HuH-7.5 (cell line): ENCODE measurements around the gene KCNK7.

Source experiments
- DNase-seq: peaks from one replicate; pipeline ENCODE4 v3.0.0; 2011; ENCODE audit warnings: low spot score

The KCNK7 gene

DNA sequence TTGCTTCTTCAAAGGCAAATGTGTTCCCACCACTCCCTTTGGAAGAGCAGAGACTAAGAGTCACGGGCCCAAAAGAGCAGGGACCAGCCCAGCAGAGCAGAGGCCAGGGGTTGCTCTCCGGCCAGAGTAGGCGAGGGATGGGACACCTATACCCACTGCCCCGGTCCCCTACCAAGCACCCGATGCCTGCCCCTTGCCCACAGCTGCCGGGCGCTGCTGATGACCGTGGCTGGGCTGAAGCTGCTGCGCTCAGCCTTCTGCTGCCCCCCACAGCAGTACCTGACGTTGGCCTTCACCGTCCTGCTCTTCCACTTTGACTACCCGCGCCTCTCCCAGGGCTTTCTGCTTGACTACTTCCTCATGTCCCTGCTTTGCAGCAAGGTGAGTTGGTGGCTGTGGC is 31.6 kb upstream of the KCNK7 start:
- no peak for DNase-seq

DNA sequence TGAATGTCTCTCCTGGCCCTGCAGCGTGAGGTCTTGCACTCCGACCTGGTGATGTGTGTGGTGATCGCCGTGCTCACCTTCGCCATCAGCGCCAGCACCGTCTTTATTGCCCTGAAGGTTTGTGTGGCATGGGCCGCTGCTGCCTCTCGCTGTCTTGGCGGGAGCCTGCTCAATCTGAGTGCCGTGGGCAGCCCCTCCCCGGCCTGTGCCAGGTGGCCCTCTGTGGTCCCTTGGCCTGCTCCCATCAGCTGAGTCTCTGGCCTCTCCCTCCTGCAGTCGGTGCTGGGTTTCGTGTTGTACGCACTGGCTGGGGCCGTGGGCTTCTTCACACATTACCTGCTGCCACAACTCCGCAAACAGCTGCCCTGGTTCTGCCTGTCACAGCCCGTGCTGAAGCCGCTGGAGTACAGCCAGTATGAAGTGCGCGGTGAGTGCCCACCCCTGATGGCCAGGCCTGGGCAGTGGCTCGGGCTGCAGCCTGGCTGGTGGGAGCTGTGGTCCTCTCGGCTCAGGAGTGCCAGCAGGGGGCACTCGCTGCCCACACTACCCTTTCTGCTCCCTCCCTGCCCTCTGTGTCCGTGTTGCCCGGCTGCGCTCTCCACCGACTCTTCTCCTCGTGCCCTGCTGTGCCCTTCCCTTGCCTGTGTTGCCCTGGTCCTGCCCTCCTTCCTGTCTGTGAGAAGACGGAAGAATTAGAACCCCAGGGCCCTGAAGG is 30.2 kb upstream of the KCNK7 start:
- DNase-seq, result no peak

DNA sequence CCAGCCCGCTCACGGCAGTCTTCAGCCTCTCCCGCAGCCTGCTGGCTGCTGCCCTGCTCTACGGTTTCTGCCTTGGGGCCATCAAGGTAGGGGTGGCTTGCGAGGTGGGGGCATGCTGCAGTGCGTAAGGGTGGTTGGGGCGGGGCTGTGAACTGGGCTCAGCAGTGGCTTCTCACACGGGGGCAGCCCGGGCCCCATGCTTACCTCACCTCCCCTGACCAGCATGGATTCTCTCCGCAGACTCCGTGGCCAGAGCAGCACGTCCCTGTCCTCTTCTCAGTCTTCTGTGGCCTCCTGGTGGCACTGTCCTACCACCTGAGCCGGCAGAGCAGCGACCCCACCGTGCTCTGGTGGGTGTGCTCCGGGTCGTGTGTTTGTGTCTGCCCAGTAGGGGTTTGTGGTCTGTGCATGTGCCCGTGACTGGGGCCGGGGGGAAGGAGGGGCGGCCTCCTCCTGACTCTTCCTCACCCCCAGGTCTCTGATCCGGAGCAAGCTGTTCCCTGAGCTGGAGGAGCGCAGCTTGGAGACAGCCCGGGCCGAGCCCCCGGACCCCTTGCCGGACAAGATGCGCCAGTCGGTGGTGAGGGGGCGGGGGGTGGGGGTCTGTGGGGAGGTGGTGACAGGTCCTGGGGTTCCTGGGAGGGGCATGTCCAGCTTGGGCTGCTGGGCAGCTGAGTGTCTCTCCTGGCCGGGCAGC is 29.5 kb upstream of the KCNK7 start:
- no peak for DNase-seq

DNA sequence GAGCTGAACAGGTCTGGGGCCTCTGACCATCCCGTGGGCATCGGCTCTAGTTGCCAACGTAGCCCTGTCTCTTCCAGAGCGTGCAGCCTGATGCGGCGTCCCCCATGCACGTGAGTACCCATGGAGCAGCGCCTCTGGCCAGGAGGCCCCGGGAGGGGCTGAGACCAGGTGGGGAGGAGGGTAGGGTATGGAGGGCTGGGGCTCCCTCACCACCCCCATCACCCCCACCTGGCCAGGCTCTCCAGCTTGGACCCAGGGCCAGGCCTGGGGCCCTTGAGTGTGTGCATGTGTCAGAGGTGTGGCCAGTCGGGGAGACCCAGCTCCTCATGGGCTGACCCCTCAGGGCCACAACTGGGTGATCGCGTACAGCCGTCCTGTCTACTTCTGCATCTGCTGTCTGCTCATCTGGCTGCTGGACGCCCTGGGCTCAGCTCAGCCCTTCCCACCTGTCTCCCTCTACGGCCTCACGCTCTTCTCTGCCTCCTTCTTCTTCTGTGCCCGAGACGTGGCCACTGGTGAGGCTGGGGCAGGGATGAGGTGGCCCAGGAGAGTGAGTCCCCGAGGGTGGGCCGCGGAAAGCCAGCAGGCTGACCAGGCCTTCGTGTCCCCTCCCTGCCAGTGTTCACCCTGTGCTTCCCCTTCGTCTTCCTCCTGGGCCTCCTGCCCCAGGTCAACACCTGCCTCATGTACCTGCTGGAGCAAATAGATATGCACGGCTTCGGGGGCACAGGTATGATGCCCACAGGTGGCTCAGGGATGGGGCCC is 28.4 kb upstream of the KCNK7 start:
- DNase-seq, result no peak

DNA sequence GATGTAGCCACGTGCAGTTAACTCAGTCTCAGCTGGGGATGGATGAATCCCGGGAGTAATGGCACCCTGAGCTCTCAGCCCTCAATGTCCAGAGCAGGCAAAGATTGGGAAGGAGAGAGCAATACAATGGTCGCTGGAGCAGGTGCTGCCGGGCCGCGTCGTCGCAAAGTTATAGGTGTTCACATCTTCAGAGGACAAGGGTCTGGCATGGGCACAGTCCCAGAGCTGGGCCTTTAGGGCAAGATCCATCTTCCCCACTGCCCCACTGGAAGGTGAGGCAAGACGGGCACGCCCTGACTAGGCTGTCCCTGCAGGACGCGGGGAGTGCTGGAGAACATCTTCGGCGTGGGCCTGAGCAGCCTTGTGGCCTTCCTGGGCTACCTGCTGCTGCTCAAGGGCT is 27.6 kb upstream of the KCNK7 start:
- DNase-seq, result no peak

DNA sequence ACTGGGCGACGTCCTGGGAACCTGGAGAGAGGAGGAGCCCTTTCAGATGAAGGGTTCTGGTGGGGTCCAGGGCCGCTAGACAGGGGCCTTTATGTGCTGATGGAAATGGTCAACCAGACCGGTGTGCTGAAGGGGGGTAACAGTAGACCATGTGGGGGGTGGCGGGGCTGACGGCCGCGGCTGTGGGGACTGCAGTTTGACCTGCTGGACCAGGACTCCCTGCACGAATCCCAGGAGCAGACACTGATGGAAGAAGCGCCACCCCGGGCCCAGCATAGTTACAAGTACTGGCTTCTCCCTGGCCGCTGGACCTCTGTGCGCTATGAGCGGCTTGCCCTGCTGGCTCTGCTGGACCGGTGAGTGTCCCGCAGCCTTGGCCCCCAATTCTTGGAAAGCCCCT is 26.4 kb upstream of the KCNK7 start:
- no peak for DNase-seq

DNA sequence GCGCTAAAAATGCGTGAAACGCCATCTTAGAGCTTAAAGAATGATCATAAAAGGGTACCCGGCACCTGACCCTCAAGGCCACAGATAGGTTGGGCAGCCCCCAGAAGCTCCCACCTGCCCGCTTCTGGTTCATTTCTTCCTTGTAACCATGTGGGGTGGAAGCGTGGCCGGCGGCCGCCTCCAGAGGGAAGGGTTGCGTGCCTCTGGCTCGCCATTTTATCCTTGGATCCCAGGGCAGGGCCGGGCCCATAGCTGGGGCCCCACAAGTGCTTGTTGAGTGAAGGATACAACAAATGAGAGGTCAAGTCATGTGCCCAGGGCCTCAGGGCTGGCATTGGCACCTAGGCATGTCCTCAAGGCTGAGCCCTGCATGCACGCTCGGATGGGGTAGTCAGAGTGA is 25.9 kb upstream of the KCNK7 start:
- DNase-seq, result no peak

DNA sequence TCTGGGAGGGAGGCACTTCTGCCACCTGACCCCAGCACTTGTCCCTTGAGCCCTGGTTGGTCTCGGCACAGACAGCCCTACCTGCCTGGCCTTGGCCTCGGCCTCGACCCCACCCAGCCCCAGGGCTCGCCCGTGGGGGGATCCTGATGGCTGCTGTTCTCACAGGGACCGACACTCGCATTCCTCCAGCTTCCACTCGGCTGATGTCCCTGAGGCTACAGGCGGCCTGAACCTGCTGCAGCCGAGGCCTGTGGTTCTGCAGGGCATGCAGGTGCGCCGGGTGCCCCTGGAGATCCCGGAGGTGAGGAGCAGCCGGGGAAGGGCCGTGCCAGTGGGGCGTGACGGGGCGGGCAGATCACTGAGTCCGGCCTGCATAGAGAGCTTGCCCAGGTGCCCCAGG is 25.1 kb upstream of the KCNK7 start:
- no peak for DNase-seq

DNA sequence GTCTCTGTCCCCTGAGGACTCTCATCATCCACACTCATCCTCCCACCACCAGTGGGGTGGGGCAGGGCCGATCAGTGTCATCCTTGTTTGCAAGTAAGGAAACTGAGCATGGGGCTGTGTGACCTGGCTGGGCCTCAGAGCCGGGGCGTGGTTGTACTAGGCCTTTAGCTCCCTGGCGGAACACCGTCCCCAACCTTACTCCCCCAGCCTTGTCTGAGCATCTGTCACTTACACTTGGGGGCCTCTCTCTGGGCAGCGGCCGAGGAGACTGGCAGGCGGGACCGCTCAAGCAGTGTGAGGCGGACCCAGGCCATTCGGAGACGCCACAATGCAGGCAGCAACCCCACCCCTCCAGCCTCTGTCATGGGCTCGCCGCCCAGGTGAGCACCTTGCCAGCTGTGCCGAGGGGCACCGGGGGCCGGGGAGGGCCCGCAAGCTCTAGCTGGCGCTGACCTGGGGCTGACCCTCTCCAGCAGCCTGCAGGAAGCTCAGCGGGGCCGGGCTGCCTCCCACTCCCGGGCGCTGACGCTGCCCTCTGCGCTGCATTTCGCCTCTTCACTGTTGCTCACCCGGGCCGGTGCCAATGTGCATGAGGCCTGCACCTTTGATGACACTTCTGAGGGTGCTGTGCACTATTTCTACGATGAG is 23.8 kb upstream of the KCNK7 start:
- no peak for DNase-seq

DNA sequence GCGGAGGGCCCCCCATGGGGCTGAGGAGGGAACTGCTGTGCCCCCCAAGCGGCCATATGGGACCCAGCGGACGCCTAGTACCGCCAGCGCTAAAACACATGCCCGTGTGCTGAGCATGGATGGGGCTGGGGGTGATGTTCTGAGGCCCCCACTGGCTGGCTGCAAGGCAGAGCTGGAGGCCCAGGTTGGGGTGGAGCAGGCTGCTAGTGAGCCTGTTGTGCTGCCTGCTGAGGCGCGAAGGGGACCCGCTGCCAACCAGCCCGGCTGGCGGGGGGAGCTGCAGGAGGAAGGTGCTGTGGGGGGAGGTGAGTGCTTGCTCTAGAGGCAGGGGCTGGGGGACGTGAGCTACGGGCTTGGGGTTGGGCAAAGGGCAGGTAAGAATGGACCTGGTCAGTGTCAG is 23.2 kb upstream of the KCNK7 start:
- no peak for DNase-seq

DNA sequence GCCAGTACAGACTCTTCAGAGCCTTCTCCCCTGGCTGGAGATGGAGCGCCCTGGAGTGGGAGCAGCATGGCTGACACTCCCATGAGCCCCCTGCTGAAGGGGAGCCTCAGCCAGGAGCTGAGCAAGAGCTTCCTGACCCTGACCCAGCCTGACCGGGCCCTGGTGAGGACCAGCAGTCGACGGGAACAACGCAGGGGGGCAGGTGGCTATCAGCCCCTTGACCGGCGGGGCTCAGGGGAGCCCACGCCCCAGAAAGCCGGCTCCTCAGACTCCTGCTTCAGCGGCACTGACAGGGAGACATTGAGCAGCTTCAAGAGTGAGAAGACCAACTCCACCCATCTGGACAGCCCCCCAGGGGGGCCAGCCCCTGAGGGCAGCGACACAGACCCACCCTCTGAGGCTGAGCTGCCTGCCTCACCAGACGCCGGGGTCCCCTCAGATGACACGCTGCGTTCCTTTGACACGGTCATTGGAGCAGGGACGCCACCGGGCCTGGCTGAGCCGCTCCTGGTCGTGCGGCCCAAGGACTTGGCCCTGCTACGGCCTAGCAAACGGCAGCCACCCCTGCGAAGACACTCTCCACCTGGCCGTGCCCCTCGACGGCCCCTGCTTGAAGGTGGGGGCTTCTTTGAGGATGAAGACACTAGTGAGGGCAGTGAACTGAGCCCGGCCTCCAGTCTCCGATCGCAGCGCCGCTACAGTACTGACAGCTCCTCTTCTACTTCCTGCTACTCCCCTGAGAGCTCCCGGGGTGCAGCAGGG is 22.6 kb upstream of the KCNK7 start:
- DNase-seq, result no peak

DNA sequence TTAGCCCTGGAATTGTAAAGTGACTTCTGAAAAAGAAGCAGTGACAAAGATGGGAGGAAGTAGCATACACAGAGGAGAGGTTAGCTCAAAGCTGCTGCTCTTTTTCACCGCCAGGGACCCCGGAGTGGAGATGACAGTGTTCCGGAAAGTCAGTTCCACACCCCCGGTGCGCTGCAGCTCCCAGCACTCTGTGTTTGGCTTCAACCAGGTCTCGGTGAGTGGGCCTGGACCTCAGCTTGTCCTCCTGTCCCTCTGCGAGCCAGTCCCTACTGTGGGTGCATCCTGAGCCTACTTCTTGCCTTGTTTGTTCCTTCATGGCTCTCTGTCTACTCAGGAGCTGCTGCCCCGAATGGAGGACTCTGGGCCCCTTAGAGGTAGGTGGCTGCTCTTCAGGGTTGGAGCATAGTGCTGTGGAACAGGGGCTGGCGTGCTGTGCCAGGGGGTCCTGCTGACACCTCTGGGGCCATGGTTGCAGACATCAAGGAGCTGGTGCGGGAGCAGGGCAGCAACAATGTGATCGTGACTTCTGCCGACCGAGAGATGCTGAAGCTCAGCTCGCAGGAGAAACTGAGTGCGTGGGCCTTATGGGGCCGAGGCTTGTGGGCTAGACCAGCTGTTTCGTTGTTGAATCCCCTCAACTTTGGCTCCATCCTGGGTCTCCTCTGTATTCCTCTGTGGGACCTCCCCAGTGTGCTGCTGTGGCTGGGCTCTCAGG is 21.7 kb upstream of the KCNK7 start:
- no peak for DNase-seq

DNA sequence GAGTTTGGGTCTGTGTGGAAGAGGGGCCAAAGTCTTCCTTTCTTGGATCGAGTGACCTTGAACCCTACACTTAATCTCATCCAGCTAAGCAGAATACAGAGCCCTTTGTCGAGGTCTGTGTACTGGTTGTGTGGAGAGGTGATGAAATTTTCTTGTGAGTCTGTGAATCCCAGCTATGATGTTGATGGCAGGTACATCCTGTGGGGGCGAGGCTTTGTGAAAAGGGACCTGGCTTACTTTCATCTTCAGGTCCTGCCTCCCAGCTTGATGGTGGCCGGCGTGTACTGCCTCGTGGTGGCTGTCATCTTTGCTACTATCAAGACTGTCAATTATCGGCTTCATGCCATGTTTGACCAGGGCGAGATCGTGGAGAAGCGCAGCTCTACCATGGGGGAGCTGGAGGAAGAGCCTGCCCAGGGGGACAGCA is 21.0 kb upstream of the KCNK7 start:
- no peak for DNase-seq

DNA sequence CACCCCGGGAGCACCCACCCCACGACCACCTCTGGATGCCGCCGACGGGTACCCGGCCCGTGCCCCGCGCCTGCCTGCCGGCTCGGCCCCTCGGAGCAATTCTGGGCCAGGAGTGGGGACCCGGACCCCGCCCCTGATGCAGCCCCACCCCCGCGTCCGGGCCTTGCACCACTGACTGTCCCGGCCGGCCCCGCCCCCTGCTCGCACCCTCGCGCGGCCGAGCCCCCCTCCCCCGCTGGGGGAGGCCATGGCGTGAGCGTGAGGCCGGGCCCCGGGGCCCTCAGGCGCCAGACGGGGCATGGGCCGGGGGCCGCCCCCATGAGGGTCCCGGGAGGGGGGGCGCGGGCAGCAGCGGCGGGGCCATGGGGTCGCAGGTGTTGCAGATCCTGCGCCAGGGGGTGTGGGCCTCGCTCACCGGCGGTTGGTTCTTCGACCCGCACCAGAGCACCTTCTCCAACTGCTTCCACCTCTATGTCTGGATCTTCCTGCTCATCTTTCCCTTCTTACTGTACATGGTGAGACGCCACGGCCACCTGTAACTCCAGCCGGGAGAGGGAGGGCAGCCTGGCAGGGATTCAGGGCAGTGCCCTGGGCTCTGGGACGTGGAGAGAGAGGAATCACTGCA is 20.5 kb upstream of the KCNK7 start:
- peak; percentile 76 for DNase-seq

DNA sequence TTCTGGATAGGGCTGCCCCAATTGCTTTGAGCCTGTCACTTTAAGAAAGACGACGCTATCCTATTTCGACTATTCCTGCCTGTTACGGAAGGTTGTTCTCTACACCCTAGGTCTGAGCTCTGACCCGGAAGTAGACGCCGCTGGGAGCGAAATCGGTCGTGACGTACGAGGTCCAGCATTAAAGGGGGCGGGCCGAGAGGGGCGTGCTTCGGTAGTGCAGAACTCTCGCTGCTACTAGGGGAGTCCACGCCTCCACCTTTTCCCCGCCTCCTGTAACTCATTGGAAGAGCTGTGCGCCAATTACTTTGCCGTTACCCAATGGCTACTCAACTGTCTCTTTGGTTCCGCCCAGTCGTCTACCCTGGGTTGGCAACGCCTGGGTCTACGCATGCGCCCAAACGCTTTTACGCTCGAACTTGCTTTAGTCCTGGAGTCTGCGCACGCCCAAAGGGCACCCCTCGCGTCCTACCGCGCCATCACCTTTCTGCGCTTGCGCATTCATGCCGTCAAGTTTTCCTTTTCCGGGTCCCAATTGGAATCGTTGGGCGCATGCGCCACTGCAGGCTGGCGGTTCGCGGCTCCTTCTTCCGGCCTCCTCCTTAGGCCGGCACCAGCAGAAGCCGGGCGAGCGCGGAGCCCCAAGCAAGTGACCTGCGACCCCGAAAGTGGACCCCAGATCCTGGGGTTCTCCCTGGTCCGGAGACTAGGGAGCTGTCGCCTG is 19.8 kb upstream of the KCNK7 start, which contains the start of gene PCNX3:
PCNX3 (plus strand) TSS at position 548 of the 721 bp plus-strand sequence. CDS start 536 bp downstream, outside the sequence.
- peak; percentile 100 for DNase-seq

DNA sequence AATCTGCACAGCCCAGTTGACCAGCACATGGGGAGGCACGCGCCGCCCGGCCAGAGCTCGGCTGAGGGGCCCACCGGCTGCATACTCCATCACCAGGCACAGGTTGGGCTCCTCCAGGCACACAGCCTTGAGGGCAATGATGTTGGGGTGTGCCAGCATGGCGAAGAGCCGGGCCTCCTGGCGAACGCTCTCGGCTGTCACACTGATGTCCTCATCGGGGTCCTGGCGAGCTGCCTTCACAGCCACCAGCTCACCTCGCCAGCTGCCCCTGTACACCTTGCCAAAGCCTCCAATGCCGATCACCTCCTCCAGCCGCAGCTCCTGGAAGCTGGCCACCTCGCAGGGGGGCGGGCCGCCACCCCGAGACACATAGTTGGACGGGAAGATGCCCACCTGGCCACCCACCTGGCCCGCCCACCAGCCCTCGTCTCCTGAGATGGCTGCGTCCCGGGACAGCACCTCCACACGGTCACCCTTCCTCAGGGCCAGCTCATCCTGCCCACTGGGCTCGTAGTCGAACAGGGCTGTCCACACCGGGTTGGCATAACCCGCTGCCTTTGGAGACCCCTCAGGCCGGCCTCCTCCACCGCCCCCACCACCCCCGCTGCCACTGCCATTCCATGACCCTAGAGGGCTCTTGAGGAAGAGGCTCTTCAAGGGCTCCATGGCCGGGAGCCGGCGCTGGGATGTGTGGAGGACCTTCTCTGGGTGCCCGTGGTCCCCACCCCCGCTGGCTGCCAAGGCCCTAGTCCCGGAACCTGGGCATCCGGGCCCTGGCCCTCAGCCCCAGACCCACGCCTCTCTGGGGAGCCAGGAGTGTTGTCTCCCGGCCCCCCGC is 17.7 kb upstream of the KCNK7 start:
- no peak for DNase-seq

DNA sequence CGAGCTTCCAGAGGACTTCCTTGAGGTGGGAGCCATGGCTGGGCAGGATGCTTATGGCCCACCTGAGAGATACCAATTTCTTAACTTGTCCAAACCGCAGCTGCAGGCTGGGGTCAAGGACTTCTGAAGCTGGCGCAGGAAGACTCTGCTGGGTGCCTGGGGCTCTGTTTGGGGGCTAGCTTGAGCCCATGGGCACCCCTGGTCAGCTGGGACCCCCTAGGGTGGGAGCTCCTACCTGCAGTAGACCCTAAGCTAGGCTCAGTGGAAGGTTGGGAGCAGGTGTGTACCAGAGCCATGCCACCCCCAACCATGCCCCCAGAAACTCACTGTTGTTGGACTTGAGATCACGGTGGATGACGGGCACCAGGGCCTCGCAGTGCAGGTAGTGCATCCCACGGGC is 17.1 kb upstream of the KCNK7 start:
- DNase-seq, result no peak

DNA sequence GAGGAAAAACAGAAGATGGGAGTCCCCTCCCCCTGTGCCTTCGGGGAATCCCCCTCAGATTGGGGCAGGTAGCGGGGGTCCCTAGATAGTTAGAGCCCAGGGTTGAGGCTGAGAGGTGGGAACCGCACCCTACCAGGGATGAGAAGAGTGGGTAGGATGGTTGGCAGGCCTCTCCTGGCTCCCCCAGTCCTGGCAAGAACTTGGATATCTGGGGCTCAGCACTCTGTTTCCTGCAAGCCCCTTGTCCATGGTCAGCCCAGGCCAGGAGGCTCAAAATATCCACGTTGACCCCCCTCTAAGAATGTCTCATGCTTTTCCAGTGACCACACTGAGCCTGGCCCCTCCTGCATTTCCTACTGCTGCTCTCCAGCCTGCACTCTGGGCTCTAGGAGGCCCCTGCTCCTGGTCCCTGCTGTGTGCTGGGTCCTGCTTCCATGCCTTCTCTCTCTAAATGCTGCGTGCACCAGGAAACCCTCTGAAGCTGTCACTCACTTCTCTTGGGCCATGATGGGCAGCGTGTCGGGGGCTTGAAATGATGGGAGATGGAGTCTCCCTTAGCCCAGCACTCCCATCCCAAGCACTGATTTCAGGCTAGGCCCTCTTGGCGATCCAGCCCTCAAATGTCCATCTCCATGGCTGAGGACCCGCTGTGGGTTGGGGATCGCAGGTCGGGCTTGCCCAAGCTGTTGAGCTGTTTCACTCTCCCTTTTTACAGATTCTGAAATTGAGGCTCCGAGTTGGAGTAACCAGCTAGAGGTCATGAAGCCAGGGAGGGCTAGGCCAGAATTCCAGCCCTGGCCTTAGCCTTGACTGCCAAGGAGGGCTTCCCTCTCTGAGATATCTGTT is 16.4 kb upstream of the KCNK7 start:
- no peak for DNase-seq
